Endothelial cell of umbilical vein (primary cell): ENCODE measurements around the gene DNAH6. TPM values are rescaled to one million over a fixed set of nuclear protein-coding genes. Genes with fewer than 3 reads are reported as not detected.

ENCODE experiments used
- BruUV-seq: library from RNA; stranded (reverse); fragments of 400-500 nt; replicated peaks from 2 replicates; lab custom pipeline; 2021; lab: Mats Ljungman, UMichigan
- CTCF ChIA-PET: fragments of 300-600, 350-600 bp; sonication (Branson Sonifier 250); formaldehyde crosslinking; loops from one replicate; lab custom pipeline; 2021; ENCODE audit warnings: antibody characterized with exemption, inconsistent platforms; lab: Charles Lee
- POLR2A ChIA-PET: fragments of 300-600, 350-600 bp; sonication (Branson Sonifier 250); formaldehyde crosslinking; loops from one replicate; lab custom pipeline; 2021; ENCODE audit warnings: antibody characterized with exemption, inconsistent platforms; lab: Charles Lee
- DNase-seq: peaks from one replicate; pipeline ENCODE4 v3.0.0-alpha.2; 2011; ENCODE audit warnings: low read depth, low spot score
- FAIRE-seq: peaks from 2 replicates; lab custom pipeline; 2011; peaks lifted over from hg19 to GRCh38; lab: Jason Lieb, UNC
- H2AFZ ChIP-seq: 2 replicates; pipeline ENCODE4 v1.6.0; 2012; ENCODE audit warnings: low read depth, low read length, control low read depth, inconsistent platforms
- H3K27ac ChIP-seq: 2 replicates; pipeline ENCODE4 v1.5.1; 2011; ENCODE audit warnings: low read depth, mild to moderate bottlenecking, control low read depth, low read length, moderate library complexity; ENCODE audit not compliant: insufficient read depth
- H3K27me3 ChIP-seq, 2 experiments: 2 replicates each; pipeline versions ENCODE4 v1.6.0 to v1.6.1; 2011; ENCODE audit warnings: low read length in 2 of 2, mixed read lengths in 1 of 2; ENCODE audit not compliant: control insufficient read depth in 2 of 2, insufficient read depth in 2 of 2
- H3K36me3 ChIP-seq, 2 experiments: 2 replicates in 1 of 2; 3 replicates in 1 of 2; pipeline ENCODE4 v1.5.1; 2011; ENCODE audit warnings: low read length in 2 of 2, mild to moderate bottlenecking in 1 of 2, moderate library complexity in 1 of 2; ENCODE audit not compliant: control insufficient read depth in 2 of 2, insufficient read depth in 2 of 2; ENCODE audit errors: extremely low read depth in 1 of 2
- H3K4me1 ChIP-seq: 3 replicates; pipeline ENCODE4 v1.5.1; 2011; ENCODE audit warnings: mild to moderate bottlenecking, low read length; ENCODE audit not compliant: control insufficient read depth, insufficient read depth; ENCODE audit errors: extremely low read depth
- H3K4me2 ChIP-seq: 2 replicates; pipeline ENCODE4 v1.6.1; 2011; ENCODE audit warnings: low read length, control low read depth, mixed read lengths; ENCODE audit not compliant: insufficient read depth
- H3K4me3 ChIP-seq, 3 experiments: fragments of 200-600 bp in 1 of 3; sonication (generic), shearing (Covaris generic) in 1 of 3; replicated peaks in 1 of 3; 2 replicates each; pipeline ENCODE4 v1.5.1; 2011 to 2016; ENCODE audit warnings: control low read depth in 3 of 3, low read length in 3 of 3, mild to moderate bottlenecking in 2 of 3, inconsistent platforms in 1 of 3, low read depth in 1 of 3, moderate library complexity in 1 of 3; ENCODE audit not compliant: insufficient read depth in 1 of 3
- H3K79me2 ChIP-seq: 2 replicates; pipeline ENCODE4 v1.6.0; 2012; ENCODE audit warnings: low read length, inconsistent platforms; ENCODE audit not compliant: control insufficient read depth, insufficient read depth
- H3K9ac ChIP-seq: replicated peaks from 2 replicates; pipeline ENCODE3; 2011; ENCODE audit warnings: low read length, control low read depth; ENCODE audit not compliant: insufficient read depth; ENCODE audit errors: extremely low read depth
- H3K9me1 ChIP-seq: replicated peaks from 3 replicates; pipeline ENCODE4 v1.6.0; 2011; ENCODE audit warnings: mild to moderate bottlenecking, low read length; ENCODE audit not compliant: control insufficient read depth, insufficient read depth; ENCODE audit errors: extremely low read depth
- H3K9me3 ChIP-seq: replicated peaks from 2 replicates; pipeline ENCODE4 v1.5.1; 2012; ENCODE audit warnings: low read length, inconsistent platforms; ENCODE audit not compliant: control insufficient read depth, insufficient read depth
- H4K20me1 ChIP-seq: replicated peaks from 2 replicates; pipeline ENCODE3; 2011; ENCODE audit warnings: mild to moderate bottlenecking, low read length; ENCODE audit not compliant: control insufficient read depth, insufficient read depth; ENCODE audit errors: extremely low read depth
- CTCF ChIP-seq, 2 donors: IDR thresholded peaks; 1 replicate in 1 of 2; 2 replicates in 1 of 2; pipeline ENCODE4 v1.5.1; 2011; ENCODE audit warnings: low read length in 2 of 2, mild to moderate bottlenecking in 2 of 2, moderate library complexity in 2 of 2, control low read depth in 1 of 2, inconsistent platforms in 1 of 2, low read depth in 1 of 2; ENCODE audit not compliant: insufficient read depth in 1 of 2; ENCODE audit errors: extremely low read depth in 1 of 2
- FOS ChIP-seq: IDR thresholded peaks from 2 replicates; pipeline ENCODE4 v1.6.1; 2011; ENCODE audit warnings: mild to moderate bottlenecking, low read length, moderate library complexity, borderline replicate concordance; ENCODE audit not compliant: insufficient read depth
- GATA2 ChIP-seq: IDR thresholded peaks from 2 replicates; pipeline ENCODE4 v1.7.0; 2011; ENCODE audit warnings: low read depth, mild to moderate bottlenecking, moderate library complexity, mixed read lengths, low read length; ENCODE audit not compliant: insufficient read length, insufficient read depth
- JUN ChIP-seq: IDR thresholded peaks from 2 replicates; pipeline ENCODE4 v1.6.1; 2011; ENCODE audit warnings: borderline replicate concordance, low read depth; ENCODE audit not compliant: insufficient read length, insufficient read depth
- MYC ChIP-seq: IDR thresholded peaks from one replicate; pipeline ENCODE4 v1.6.1; 2011; ENCODE audit warnings: mild to moderate bottlenecking, low read depth, low read length
- POLR2A ChIP-seq: IDR thresholded peaks from 2 replicates; pipeline ENCODE4 v1.6.1; 2012; ENCODE audit warnings: low read depth, mild to moderate bottlenecking, control low read depth, low read length
- POLR2AphosphoS5 ChIP-seq: IDR thresholded peaks from 2 replicates; pipeline ENCODE4 v1.6.1; 2012; ENCODE audit warnings: low read depth, mild to moderate bottlenecking, control low read depth, low read length, moderate library complexity; ENCODE audit not compliant: insufficient read depth
- dilution Hi-C: fragments of 300-500 bp; cut with MboI; formaldehyde crosslinking; loops from one replicate; pipeline ENCODE4 v1.15.0; 2019; ENCODE audit warnings: low sequenced_read_pairs; ENCODE audit not compliant: extremely low pct_ligation_motif_present
- intact Hi-C: fragments of 100-400 bp; cut with micrococcal nuclease; formaldehyde crosslinking; loops from one replicate; pipeline ENCODE4 v1.10.0; 2022
- polyA plus RNA-seq, 4 experiments: library from polyadenylated mRNA; depleted of rRNA in 3 of 4; stranded (reverse) in 3 of 4; unstranded in 1 of 4; fragments of >200 nt; gene quantifications; 2 replicates each; pipeline versions ENCODE4 v1.2.1 to v1.2.3, GENCODE V29; 2011 to 2012; ENCODE audit warnings: missing spikeins in 1 of 4
- total RNA-seq: library from RNA; stranded (reverse); gene quantifications from 2 replicates; pipeline ENCODE4 v1.2.3, GENCODE V29; 2021
- TF ChIP-seq, protein P1 (sequence below): IDR thresholded peaks from 2 replicates; pipeline ENCODE4 v1.6.1; 2011; ENCODE audit not compliant: insufficient read depth, insufficient read length

Gene DNAH6
- total and polyA plus RNA-seq, 2 donors (not counting 3 experiments of a cell fraction or from before 2014, with no cell fraction given): 0.24 TPM; not detected in 1

DNA sequence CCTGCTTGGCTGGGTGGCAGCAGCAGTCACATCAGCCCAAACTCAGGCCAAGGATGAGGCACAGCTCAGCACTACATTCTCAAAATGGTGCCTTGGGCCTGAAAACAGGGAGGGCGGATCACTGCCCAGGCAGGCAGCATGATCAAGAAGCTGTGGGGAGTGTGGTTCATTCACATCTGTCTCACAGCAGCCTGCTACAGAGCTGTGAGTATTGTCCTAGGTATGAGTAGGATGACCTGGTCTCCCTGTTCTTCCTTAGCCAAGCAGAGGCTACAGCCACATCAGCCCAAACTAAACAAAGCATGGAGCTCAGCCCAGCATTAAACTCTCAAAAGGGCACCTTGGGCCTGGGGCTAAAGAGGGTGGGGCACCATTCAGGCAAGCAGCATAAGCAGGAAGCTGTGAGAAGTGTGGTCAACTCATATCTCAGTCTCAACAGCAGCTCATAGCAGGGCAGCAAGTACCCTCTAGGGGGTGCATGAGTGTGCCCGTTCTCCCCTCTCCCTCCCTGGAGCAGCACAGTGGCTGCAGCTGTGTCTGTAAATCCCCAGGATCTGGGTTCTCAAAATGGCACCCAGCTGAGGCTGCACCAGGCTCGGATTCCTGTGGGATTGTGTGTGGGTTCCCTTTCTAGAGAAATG lies 225.0 kb downstream of the DNAH6 start:
- Histone ChIP-seq H3K27me3 (peaks cover 0 to 3% of the 10 kb centered on the region in 2 experiments), H3K9me3 (no peaks in the 10 kb centered on the region), H4K20me1 (no peaks in the 10 kb centered on the region), H3K4me2 (no peak overlapping the region), H3K27ac (no peak overlapping the region), H3K79me2 (no peaks in the 10 kb centered on the region), H3K4me3 (no peak overlapping the region), H3K9me1 (no peaks in the 10 kb centered on the region), H3K9ac (no peak overlapping the region), H2AFZ (no peak overlapping the region), H3K36me3 (no peaks in the 10 kb centered on the region), H3K4me1 (no peaks in the 10 kb centered on the region)
- POLR2A ChIA-PET: interaction anchor here (0.6 kb wide), 1 partner anchor 165 kb away, joined by 4 read pairs; no protein-coding TSS in a partner anchor
- DNase-seq (peak; percentile 8), FAIRE-seq (no peak)
- BruUV-seq: no TSS peak
- CTCF ChIA-PET: interaction anchor here (0.5 to 1.4 kb wide), 5 partner anchors 13 to 185 kb away, joined by 3 to 5 read pairs (median 3); partner anchors contain the start of gene TRABD2A
- TF ChIP-seq JUN: no peak
- TF ChIP-seq CTCF (IDR thresholded peaks at IDR 0.05; ENCODE audit: extremely low read depth in 1 of 2, insufficient read depth in 1 of 2, low read depth in 1 of 2, low read length in 2 of 2): peak in 1 of 2 donors; percentile 44
- dilution Hi-C loops: no loop called here
- intact Hi-C loops: no loop called here

GRCh38 chr2:84748341-84748740 lies 232.0 kb downstream of the DNAH6 start:
- Histone ChIP-seq H3K4me3 (no peak overlapping the region), H3K9me1 (no peaks in the 10 kb centered on the region), H3K4me2 (no peak overlapping the region), H3K27ac (no peak overlapping the region), H3K79me2 (no peaks in the 10 kb centered on the region), H4K20me1 (no peaks in the 10 kb centered on the region), H3K36me3 (no peaks in the 10 kb centered on the region), H3K27me3 (peaks cover 0 to 2% of the 10 kb centered on the region in 2 experiments), H3K9me3 (no peaks in the 10 kb centered on the region), H2AFZ (no peak overlapping the region), H3K9ac (no peak overlapping the region), H3K4me1 (no peaks in the 10 kb centered on the region)
- no peak for DNase-seq
- FAIRE-seq: no peak
- intact Hi-C loops: no loop called here
- dilution Hi-C loops: no loop called here
- POLR2A ChIA-PET: no interaction called here
- TF ChIP-seq MYC (no peak), CTCF (IDR thresholded peaks at IDR 0.05; ENCODE audit: extremely low read depth in 1 of 2, insufficient read depth in 1 of 2, low read depth in 1 of 2, low read length in 2 of 2) (no peak), GATA2 (no peak), FOS (no peak), POLR2AphosphoS5 (no peak), JUN (no peak), POLR2A (no peak)
- TF ChIP-seq, protein P1, sequence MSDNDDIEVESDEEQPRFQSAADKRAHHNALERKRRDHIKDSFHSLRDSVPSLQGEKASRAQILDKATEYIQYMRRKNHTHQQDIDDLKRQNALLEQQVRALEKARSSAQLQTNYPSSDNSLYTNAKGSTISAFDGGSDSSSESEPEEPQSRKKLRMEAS: no peak
- BruUV-seq: no TSS peak
- CTCF ChIA-PET: no interaction called here
